PC-3 (cell line): ENCODE data around the gene CFAP97D1. TPM values are rescaled to one million over a fixed set of nuclear protein-coding genes. Genes with fewer than 3 reads are reported as not detected.

Experiments used
- ATAC-seq: fragments of 200-7000 bp; cut with Tn5 transposase; 2 replicates; pipeline ENCODE4 v1.9.1; 2020; ENCODE audit warnings: mild to moderate bottlenecking, moderate library complexity
- BruUV-seq: library from RNA; stranded (reverse); fragments of 400-500 nt; replicated peaks from 2 replicates; lab custom pipeline; 2021; lab: Mats Ljungman, UMichigan
- CTCF ChIA-PET: fragments of 300-600 bp; sonication (Branson Sonifier 250); formaldehyde crosslinking; loops from one replicate; lab custom pipeline; 2022; ENCODE audit warnings: antibody characterized with exemption; lab: Charles Lee
- POLR2A ChIA-PET: fragments of 300-600 bp; sonication (Branson Sonifier 250); formaldehyde crosslinking; loops from one replicate; lab custom pipeline; 2022; ENCODE audit warnings: antibody characterized with exemption; ENCODE audit not compliant: unreplicated experiment; lab: Charles Lee
- DNase-seq: peaks from one replicate; pipeline ENCODE4 v3.0.0-alpha.2; 2015
- H2AFZ ChIP-seq: fragments of 300-600 bp; sonication (generic); 2 replicates; pipeline ENCODE4 v1.6.0; 2016; ENCODE audit warnings: antibody characterized with exemption, low read length
- H3F3A ChIP-seq: fragments of 300-600 bp; sonication (generic); one replicate; pipeline ENCODE4 v1.6.0; 2017; ENCODE audit warnings: antibody characterized with exemption, low read length, control low read depth, mild to moderate bottlenecking; ENCODE audit not compliant: unreplicated experiment
- H3K27ac ChIP-seq: fragments of 300-600 bp; sonication (generic); 2 replicates; pipeline ENCODE4 v1.5.1; 2016; ENCODE audit warnings: mild to moderate bottlenecking, low read length
- H3K27me3 ChIP-seq: fragments of 300-600 bp; sonication (generic); 2 replicates; pipeline ENCODE4 v1.6.1; 2016; ENCODE audit warnings: low read length, mixed read lengths
- H3K36me3 ChIP-seq: fragments of 300-600 bp; sonication (generic); 2 replicates; pipeline ENCODE4 v1.6.1; 2016; ENCODE audit warnings: low read depth, mixed run types, low read length, mixed read lengths
- H3K4me1 ChIP-seq: fragments of 300-600 bp; sonication (generic); 2 replicates; pipeline ENCODE4 v1.5.1; 2016; ENCODE audit warnings: low read length; ENCODE audit not compliant: insufficient read depth
- H3K4me2 ChIP-seq: fragments of 300-600 bp; sonication (generic); 2 replicates; pipeline ENCODE4 v1.6.0; 2016; ENCODE audit warnings: low read length
- H3K4me3 ChIP-seq: fragments of 300-600 bp; sonication (generic); 2 replicates; pipeline ENCODE4 v1.5.1; 2016; ENCODE audit warnings: mild to moderate bottlenecking, low read length, mixed read lengths
- H3K79me2 ChIP-seq: fragments of 300-600 bp; sonication (generic); 2 replicates; pipeline ENCODE4 v1.6.1; 2017; ENCODE audit warnings: low read length, mixed read lengths
- H3K9ac ChIP-seq: fragments of 300-600 bp; sonication (generic); 2 replicates; pipeline ENCODE4 v1.6.0; 2016; ENCODE audit warnings: mild to moderate bottlenecking, low read length
- H3K9me2 ChIP-seq: fragments of 300-600 bp; sonication (generic); replicated peaks from 2 replicates; pipeline ENCODE4 v1.6.1; 2016; ENCODE audit warnings: mixed run types, low read length, mixed read lengths
- H3K9me3 ChIP-seq: fragments of 300-600 bp; sonication (generic); 2 replicates; pipeline ENCODE4 v1.6.1; 2016; ENCODE audit warnings: low read length, mixed read lengths
- H4K20me1 ChIP-seq: fragments of 300-600 bp; sonication (generic); 2 replicates; pipeline ENCODE4 v1.6.1; 2016; ENCODE audit warnings: low read length, mixed read lengths
- CTCF ChIP-seq: fragments of 300-600 bp; sonication (generic); conservative IDR thresholded peaks from 2 replicates; pipeline ENCODE4 v1.5.1; 2017; ENCODE audit warnings: antibody characterized with exemption, low read depth, mild to moderate bottlenecking, low read length
- EZH2 ChIP-seq: fragments of 300-600 bp; sonication (generic); IDR thresholded peaks from one replicate; pipeline ENCODE4 v1.6.1; 2017; ENCODE audit warnings: antibody characterized with exemption, mild to moderate bottlenecking, low read length; ENCODE audit not compliant: unreplicated experiment
- EZH2phosphoT487 ChIP-seq: fragments of 300-600 bp; sonication (generic); IDR thresholded peaks from 2 replicates; pipeline ENCODE4 v1.6.1; 2018; ENCODE audit warnings: mild to moderate bottlenecking, antibody characterized with exemption, low read length, borderline replicate concordance
- intact Hi-C: fragments of 100-400 bp; cut with micrococcal nuclease; formaldehyde crosslinking; loops from 2 replicates; pipeline ENCODE4 v1.9.0; 2023
- total RNA-seq: library from RNA; depleted of rRNA; stranded (reverse); fragments of >200 nt; gene quantifications from 2 replicates; pipeline ENCODE4 v1.2.3, GENCODE V29; 2014

Gene CFAP97D1
- total RNA-seq, 1 experiment from 2014 or later, result 0.29 TPM

GRCh38 chr17:43832168-43832975 is 52.1 kb downstream of the CFAP97D1 start:
- Histone ChIP-seq H3K79me2 (peaks cover 16% of the 10 kb centered on the region), H3K4me2 (peak overlapping the region; percentile 83), H3K27me3 (no peaks in the 10 kb centered on the region), H3K9me3 (no peaks in the 10 kb centered on the region), H3K4me1 (peaks cover 25% of the 10 kb centered on the region), H4K20me1 (no peaks in the 10 kb centered on the region), H3K36me3 (peaks cover 20% of the 10 kb centered on the region), H3K4me3 (peak overlapping the region; percentile 80), H3F3A (no peaks in the 10 kb centered on the region), H2AFZ (peak overlapping the region; percentile 79), H3K9me2 (no peaks in the 10 kb centered on the region), H3K9ac (peak overlapping the region; percentile 80), H3K27ac (peak overlapping the region; percentile 50)
- ChIA-PET CTCF (no interaction called here), POLR2A (interaction anchor here (0.6 kb wide), 1 partner anchor 314 kb away, joined by 3 read pairs; no protein-coding TSS in a partner anchor)
- ATAC-seq (peak; percentile 88), DNase-seq (peak; percentile 90)
- peak; percentile 22; the same call in 1 of the 2 replicates for TF ChIP-seq EZH2phosphoT487
- no peak; the same call in 1 of the 2 replicates for TF ChIP-seq CTCF
- intact Hi-C loops, result no loop called here
- BruUV-seq, result TSS peak; percentile 57

- H3K79me2 ChIP-seq, result peaks cover 16% of the 10 kb centered on the region
- H3K27ac ChIP-seq, result peak within 1 kb of the TSS; percentile 50
- H3K4me2 ChIP-seq, result peak within 1 kb of the TSS; percentile 83
- H3K4me3 ChIP-seq, result peak within 1 kb of the TSS; percentile 80
- intact Hi-C loops, result no loop called here
- no peaks in the 10 kb centered on the region for H3K9me2 ChIP-seq
- H2AFZ ChIP-seq, result peak within 1 kb of the TSS; percentile 79
- peaks cover 25% of the 10 kb centered on the region for H3K4me1 ChIP-seq
- TSS peak; percentile 41 for BruUV-seq
- H3F3A ChIP-seq, result no peaks in the 10 kb centered on the region
- ChIA-PET POLR2A (no interaction called here), CTCF (interaction anchor here (0.5 kb wide), 1 partner anchor 163 kb away, joined by 5 read pairs; no protein-coding TSS in a partner anchor)
- H3K36me3 ChIP-seq, result peaks cover 20% of the 10 kb centered on the region
- peak within 1 kb of the TSS; percentile 80 for H3K9ac ChIP-seq
- peak; percentile 91 for DNase-seq
- no peaks in the 10 kb centered on the region for H3K9me3 ChIP-seq
- TF ChIP-seq CTCF (no peak), EZH2phosphoT487 (no peak), EZH2 (no peak)
- ATAC-seq, result peak; percentile 90
- no peaks in the 10 kb centered on the region for H4K20me1 ChIP-seq
- no peaks in the 10 kb centered on the region for H3K27me3 ChIP-seq
These were observed 53.0 kb downstream of the CFAP97D1 start, which contains the start of gene MPP3 for GRCh38 chr17:43832976-43833829. TSS of gene MPP3 (minus strand) at chr17:43833146. CDS start at chr17:43831906, 1,240 bp downstream.
